ENCODE data around the gene ITGB1. TPM values are rescaled to one million over a fixed set of nuclear protein-coding genes. Genes with fewer than 3 reads are reported as not detected.
"Not testable (repeated sequence)": the region's sequence is repeated elsewhere in the genome, so short reads cannot be mapped to it uniquely, and the experiment has no call there.

The ITGB1 gene
- total RNA-seq, 1 experiment from 2014 or later = 650 TPM

- no peak for DNase-seq (ENCODE audit: low spot score)
Measured at GRCh38 chr10:32938554-32939061, 19.4 kb downstream of the ITGB1 start.

- DNase-seq (ENCODE audit: low spot score) = no peak
Measured at GRCh38 chr10:32937911-32938424, 20.1 kb downstream of the ITGB1 start.

GRCh38 chr10:32932225-32932729 lies 25.8 kb downstream of the ITGB1 start:
- no peak for DNase-seq (ENCODE audit: low spot score)

- DNase-seq (ENCODE audit: low spot score) = no peak
Measured at GRCh38 chr10:32931593-32931992, 26.4 kb downstream of the ITGB1 start.

- DNase-seq (ENCODE audit: low spot score) = no peak
Measured at GRCh38 chr10:32930036-32930435, 28.0 kb downstream of the ITGB1 start.

GRCh38 chr10:32929634-32930033 lies 28.4 kb downstream of the ITGB1 start:
- DNase-seq (ENCODE audit: low spot score) = no peak

GRCh38 chr10:32927750-32928149 lies 30.3 kb downstream of the ITGB1 start:
- DNase-seq (ENCODE audit: low spot score) = no peak

GRCh38 chr10:32923849-32924248 lies 34.2 kb downstream of the ITGB1 start:
- DNase-seq (ENCODE audit: low spot score) = no peak

- no peak for DNase-seq (ENCODE audit: low spot score)
Measured at GRCh38 chr10:32923134-32923533, 34.9 kb downstream of the ITGB1 start.

- DNase-seq (ENCODE audit: low spot score) = no peak
Measured at GRCh38 chr10:32922170-32922569, 35.9 kb downstream of the ITGB1 start.

GRCh38 chr10:32917817-32918216 lies 40.2 kb downstream of the ITGB1 start:
- DNase-seq (ENCODE audit: low spot score) = not testable (repeated sequence)

- no peak for DNase-seq (ENCODE audit: low spot score)
Measured at GRCh38 chr10:32911285-32912016, 46.6 kb downstream of the ITGB1 start.

- not testable (repeated sequence) for DNase-seq (ENCODE audit: low spot score)
Measured at GRCh38 chr10:32909970-32910369, 48.1 kb downstream of the ITGB1 start.

GRCh38 chr10:32909456-32909855 lies 48.6 kb downstream of the ITGB1 start:
- no peak for DNase-seq (ENCODE audit: low spot score)

- DNase-seq (ENCODE audit: low spot score) = no peak
Measured at GRCh38 chr10:32906595-32906994, 51.4 kb downstream of the ITGB1 start.

- no peak for DNase-seq (ENCODE audit: low spot score)
Measured at GRCh38 chr10:32905466-32905865, 52.6 kb downstream of the ITGB1 start.

GRCh38 chr10:32901815-32902214 lies 56.2 kb downstream of the ITGB1 start:
- no peak for DNase-seq (ENCODE audit: low spot score)

GRCh38 chr10:32895200-32895968 lies 62.6 kb downstream of the ITGB1 start:
- not testable (repeated sequence) for DNase-seq (ENCODE audit: low spot score)

GRCh38 chr10:32893916-32894664 lies 63.9 kb downstream of the ITGB1 start:
- no peak for DNase-seq (ENCODE audit: low spot score)

- DNase-seq (ENCODE audit: low spot score) = no peak
Measured at GRCh38 chr10:32893434-32893833, 64.6 kb downstream of the ITGB1 start.

- no peak for DNase-seq (ENCODE audit: low spot score)
Measured at GRCh38 chr10:32891261-32891660, 66.8 kb downstream of the ITGB1 start.

- no peak for DNase-seq (ENCODE audit: low spot score)
Measured at GRCh38 chr10:32890444-32890843, 67.6 kb downstream of the ITGB1 start.

Measured in H4 (cell line).